HG02938 (cell line): ENCODE measurements around the gene ATF6.

Experiments used
- ATAC-seq: cut with Tn5 transposase; IDR thresholded peaks from one replicate; pipeline ENCODE4 v1.9.1; 2021; ENCODE audit warnings: mild to moderate bottlenecking, moderate library complexity; ENCODE audit not compliant: unreplicated experiment

Gene ATF6

GRCh38 chr1:161989108-161989507, 223.0 kb downstream of the ATF6 start:
- ATAC-seq, result no peak

GRCh38 chr1:161989786-161990185, 223.7 kb downstream of the ATF6 start:
- no peak for ATAC-seq

- ATAC-seq, result no peak
Observed at GRCh38 chr1:161993576-161993975, 227.5 kb downstream of the ATF6 start.

- no peak for ATAC-seq
Observed at GRCh38 chr1:161994175-161994668, 228.1 kb downstream of the ATF6 start.

- ATAC-seq, result no peak
Observed at GRCh38 chr1:161997152-161997551, 231.0 kb downstream of the ATF6 start.

GRCh38 chr1:161998811-161999210, 232.7 kb downstream of the ATF6 start:
- no peak for ATAC-seq

- ATAC-seq, result no peak
Observed at GRCh38 chr1:161999301-162000052, 233.4 kb downstream of the ATF6 start.

GRCh38 chr1:162000053-162000420, 233.9 kb downstream of the ATF6 start:
- ATAC-seq, result no peak

- no peak for ATAC-seq
Observed at GRCh38 chr1:162003061-162003829, 237.1 kb downstream of the ATF6 start.

GRCh38 chr1:162003830-162004215, 237.7 kb downstream of the ATF6 start:
- ATAC-seq, result no peak

- no peak for ATAC-seq
Observed at GRCh38 chr1:162004441-162004950, 238.4 kb downstream of the ATF6 start.

GRCh38 chr1:162006081-162006480, 240.0 kb downstream of the ATF6 start:
- ATAC-seq, result no peak

- no peak for ATAC-seq
Observed at GRCh38 chr1:162007466-162007865, 241.3 kb downstream of the ATF6 start.

- no peak for ATAC-seq
Observed at GRCh38 chr1:162008799-162009198, 242.7 kb downstream of the ATF6 start.

- no peak for ATAC-seq
Observed at GRCh38 chr1:162009501-162010174, 243.5 kb downstream of the ATF6 start.

GRCh38 chr1:162010175-162010506, 244.0 kb downstream of the ATF6 start:
- no peak for ATAC-seq

- ATAC-seq, result no peak
Observed at GRCh38 chr1:162011337-162012012, 245.4 kb downstream of the ATF6 start.

- ATAC-seq, result no peak
Observed at GRCh38 chr1:162013289-162013688, 247.2 kb downstream of the ATF6 start.
